PFSK-1 (cell line): Measurements from ENCODE around the gene KRI1.

Experiments used
- FOXP2 ChIP-seq: optimal IDR thresholded peaks from 2 replicates; pipeline ENCODE3; 2011; ENCODE audit warnings: borderline replicate concordance, control low read depth, inconsistent platforms; ENCODE audit not compliant: insufficient read depth; ENCODE audit errors: extremely low read length, extremely low read depth
- POLR2AphosphoS5 ChIP-seq: IDR thresholded peaks from 2 replicates; pipeline ENCODE4 v1.6.1; 2012; ENCODE audit warnings: low read depth, mild to moderate bottlenecking, control low read depth, low read length, moderate library complexity
- SIN3A ChIP-seq: IDR thresholded peaks from 2 replicates; pipeline ENCODE4 v1.6.1; 2012; ENCODE audit warnings: mild to moderate bottlenecking, low read length, moderate library complexity, borderline replicate concordance; ENCODE audit not compliant: insufficient read depth
- TAF1 ChIP-seq: IDR thresholded peaks from 2 replicates; pipeline ENCODE4 v1.6.1; 2012; ENCODE audit warnings: low read length, control low read depth, borderline replicate concordance; ENCODE audit not compliant: insufficient read depth
- TF ChIP-seq, protein P1 (sequence below), 2 experiments: IDR thresholded peaks; 2 replicates each; pipeline versions ENCODE4 v1.6.1 to v1.8.0; 2011 to 2012; ENCODE audit warnings: low read depth in 2 of 2, low read length in 2 of 2, control low read depth in 1 of 2, inconsistent platforms in 1 of 2, mild to moderate bottlenecking in 1 of 2, moderate library complexity in 1 of 2; ENCODE audit not compliant: insufficient read depth in 1 of 2

DNA sequence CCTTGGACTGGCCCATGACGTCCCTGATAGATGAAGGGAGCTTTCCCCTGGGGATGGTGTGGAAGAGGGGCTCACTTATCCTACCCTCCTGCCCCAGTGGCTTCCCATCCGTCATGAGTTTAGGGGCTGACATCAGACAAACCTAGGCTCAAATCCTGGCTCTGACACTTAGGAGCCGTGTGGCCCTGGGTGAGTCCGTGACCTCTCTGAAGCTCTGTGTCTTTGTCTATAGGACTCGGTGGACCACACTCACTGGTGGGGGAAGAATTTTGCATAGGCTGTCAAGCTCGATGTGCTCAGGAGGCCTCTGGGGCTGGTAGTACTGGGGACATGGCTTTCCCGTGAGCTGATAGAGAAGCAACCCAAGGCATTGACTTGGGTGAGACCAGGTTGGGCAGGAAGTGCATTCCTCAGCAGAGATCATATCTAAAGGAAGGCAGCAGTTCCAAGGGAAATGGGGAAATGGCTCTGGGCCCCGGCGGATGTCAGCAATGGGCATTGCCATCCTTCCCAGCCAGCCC, 38.7 kb upstream of the KRI1 start:
- TF ChIP-seq POLR2AphosphoS5 (no peak), FOXP2 (no peak), TAF1 (no peak), SIN3A (no peak)
- TF ChIP-seq, protein P1, sequence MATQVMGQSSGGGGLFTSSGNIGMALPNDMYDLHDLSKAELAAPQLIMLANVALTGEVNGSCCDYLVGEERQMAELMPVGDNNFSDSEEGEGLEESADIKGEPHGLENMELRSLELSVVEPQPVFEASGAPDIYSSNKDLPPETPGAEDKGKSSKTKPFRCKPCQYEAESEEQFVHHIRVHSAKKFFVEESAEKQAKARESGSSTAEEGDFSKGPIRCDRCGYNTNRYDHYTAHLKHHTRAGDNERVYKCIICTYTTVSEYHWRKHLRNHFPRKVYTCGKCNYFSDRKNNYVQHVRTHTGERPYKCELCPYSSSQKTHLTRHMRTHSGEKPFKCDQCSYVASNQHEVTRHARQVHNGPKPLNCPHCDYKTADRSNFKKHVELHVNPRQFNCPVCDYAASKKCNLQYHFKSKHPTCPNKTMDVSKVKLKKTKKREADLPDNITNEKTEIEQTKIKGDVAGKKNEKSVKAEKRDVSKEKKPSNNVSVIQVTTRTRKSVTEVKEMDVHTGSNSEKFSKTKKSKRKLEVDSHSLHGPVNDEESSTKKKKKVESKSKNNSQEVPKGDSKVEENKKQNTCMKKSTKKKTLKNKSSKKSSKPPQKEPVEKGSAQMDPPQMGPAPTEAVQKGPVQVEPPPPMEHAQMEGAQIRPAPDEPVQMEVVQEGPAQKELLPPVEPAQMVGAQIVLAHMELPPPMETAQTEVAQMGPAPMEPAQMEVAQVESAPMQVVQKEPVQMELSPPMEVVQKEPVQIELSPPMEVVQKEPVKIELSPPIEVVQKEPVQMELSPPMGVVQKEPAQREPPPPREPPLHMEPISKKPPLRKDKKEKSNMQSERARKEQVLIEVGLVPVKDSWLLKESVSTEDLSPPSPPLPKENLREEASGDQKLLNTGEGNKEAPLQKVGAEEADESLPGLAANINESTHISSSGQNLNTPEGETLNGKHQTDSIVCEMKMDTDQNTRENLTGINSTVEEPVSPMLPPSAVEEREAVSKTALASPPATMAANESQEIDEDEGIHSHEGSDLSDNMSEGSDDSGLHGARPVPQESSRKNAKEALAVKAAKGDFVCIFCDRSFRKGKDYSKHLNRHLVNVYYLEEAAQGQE (IDR thresholded peaks at IDR 0.05; ENCODE audit: insufficient read depth in 1 of 2, low read depth in 2 of 2, low read length in 2 of 2), result no peak
